NCI-H226 (cell line): ENCODE results near the gene ABCA4.
"Not testable (repeated sequence)": the region's sequence is repeated elsewhere in the genome, so short reads cannot be mapped to it uniquely, and the experiment has no call there.

Experiments used
- DNase-seq: peaks from one replicate; pipeline ENCODE4 v3.0.0-alpha.2; 2015

Gene ABCA4

GRCh38 chr1:93999840-94000415 is 121.0 kb downstream of the ABCA4 start:
- no peak for DNase-seq

- DNase-seq = not testable (repeated sequence)
Measured at GRCh38 chr1:93998532-93998931, 122.4 kb downstream of the ABCA4 start.

- no peak for DNase-seq
Measured at GRCh38 chr1:93997756-93998155, 123.2 kb downstream of the ABCA4 start.

GRCh38 chr1:93995837-93996536 is 125.0 kb downstream of the ABCA4 start:
- DNase-seq = no peak

GRCh38 chr1:93993731-93994130 is 127.2 kb downstream of the ABCA4 start:
- no peak for DNase-seq

GRCh38 chr1:93992954-93993353 is 128.0 kb downstream of the ABCA4 start:
- no peak for DNase-seq

GRCh38 chr1:93992190-93992589 is 128.8 kb downstream of the ABCA4 start:
- DNase-seq = no peak

- DNase-seq = no peak
Measured at GRCh38 chr1:93991271-93991670, 129.7 kb downstream of the ABCA4 start.

GRCh38 chr1:93990477-93990876 is 130.5 kb downstream of the ABCA4 start:
- DNase-seq = not testable (repeated sequence)

- DNase-seq = no peak
Measured at GRCh38 chr1:93990010-93990409, 130.9 kb downstream of the ABCA4 start.

GRCh38 chr1:93989601-93990000 is 131.3 kb downstream of the ABCA4 start:
- no peak for DNase-seq

- no peak for DNase-seq
Measured at GRCh38 chr1:93988634-93989350, 132.2 kb downstream of the ABCA4 start.

GRCh38 chr1:93981274-93981667 is 139.7 kb downstream of the ABCA4 start:
- no peak for DNase-seq

GRCh38 chr1:93980320-93981273 is 140.4 kb downstream of the ABCA4 start:
- DNase-seq = peak; percentile 12

GRCh38 chr1:93979718-93980319 is 141.1 kb downstream of the ABCA4 start:
- no peak for DNase-seq

GRCh38 chr1:93979040-93979717 is 141.8 kb downstream of the ABCA4 start:
- no peak for DNase-seq

GRCh38 chr1:93977598-93977945 is 143.4 kb downstream of the ABCA4 start:
- peak; percentile 22 for DNase-seq

GRCh38 chr1:93976711-93977597 is 144.0 kb downstream of the ABCA4 start:
- DNase-seq = no peak

- no peak for DNase-seq
Measured at GRCh38 chr1:93976291-93976690, 144.7 kb downstream of the ABCA4 start.

GRCh38 chr1:93972341-93972740 is 148.6 kb downstream of the ABCA4 start:
- DNase-seq = no peak

- no peak for DNase-seq
Measured at GRCh38 chr1:93969887-93970286, 151.1 kb downstream of the ABCA4 start.
